Neural cell (in vitro differentiated cells): Measurements from ENCODE around the gene GNPTG. TPM values are rescaled to one million over a fixed set of nuclear protein-coding genes. Genes with fewer than 3 reads are reported as not detected.

Experiments used
- H2AFZ ChIP-seq: fragments of 200-600, 300-800 bp; sonication (generic), shearing (Covaris generic); 2 replicates; pipeline ENCODE4 v1.6.0; 2014; ENCODE audit warnings: low read depth, mild to moderate bottlenecking, antibody characterized with exemption, low read length, moderate library complexity
- H3F3A ChIP-seq: fragments of 200-600 bp; shearing (Covaris generic); 2 replicates; pipeline ENCODE4 v1.6.1; 2016; ENCODE audit warnings: mild to moderate bottlenecking, moderate library complexity, mixed read lengths, antibody characterized with exemption, low read length; ENCODE audit not compliant: insufficient read depth, poor library complexity, severe bottlenecking
- H3K27ac ChIP-seq: fragments of 200-600, 300-800 bp; sonication (generic), shearing (Covaris generic); 2 replicates; pipeline ENCODE4 v1.5.1; 2014; ENCODE audit warnings: mild to moderate bottlenecking, low read length, moderate library complexity
- H3K27me3 ChIP-seq: fragments of 300-800, 200-600 bp; sonication (generic), shearing (Covaris generic); 2 replicates; pipeline ENCODE4 v1.6.0; 2014; ENCODE audit warnings: mild to moderate bottlenecking, low read depth, low read length, moderate library complexity; ENCODE audit not compliant: insufficient read depth
- H3K36me3 ChIP-seq: fragments of 300-800, 200-600 bp; sonication (generic), shearing (Covaris generic); 2 replicates; pipeline ENCODE4 v1.5.1; 2014; ENCODE audit warnings: mild to moderate bottlenecking, antibody characterized with exemption, low read length, moderate library complexity; ENCODE audit not compliant: insufficient read depth
- H3K4me2 ChIP-seq: fragments of 300-800, 200-600 bp; sonication (generic), shearing (Covaris generic); 2 replicates; pipeline ENCODE4 v1.6.0; 2014; ENCODE audit warnings: mild to moderate bottlenecking, low read length
- H3K4me3 ChIP-seq: fragments of 300-800, 200-600 bp; sonication (generic), shearing (Covaris generic); 2 replicates; pipeline ENCODE4 v1.5.1; 2014; ENCODE audit warnings: mild to moderate bottlenecking, low read length, moderate library complexity
- H3K79me2 ChIP-seq: fragments of 200-600 bp; shearing (Covaris generic); replicated peaks from 2 replicates; pipeline ENCODE4 v1.6.0; 2014; ENCODE audit warnings: mild to moderate bottlenecking, low read length, moderate library complexity; ENCODE audit not compliant: insufficient read depth
- H3K9ac ChIP-seq: fragments of 300-800, 200-600 bp; sonication (generic), shearing (Covaris generic); 2 replicates; pipeline ENCODE4 v1.6.1; 2016; ENCODE audit warnings: mild to moderate bottlenecking, low read length, mixed read lengths
- H3K9me2 ChIP-seq: fragments of 200-600 bp; shearing (Covaris generic); 2 replicates; pipeline ENCODE4 v1.6.1; 2016; ENCODE audit warnings: mild to moderate bottlenecking, low read length, mixed read lengths; ENCODE audit not compliant: insufficient read depth
- H3K9me3 ChIP-seq: fragments of 200-600, 300-800 bp; sonication (generic), shearing (Covaris generic); 2 replicates; pipeline ENCODE4 v1.6.1; 2016; ENCODE audit warnings: mild to moderate bottlenecking, mixed run types, low read length, moderate library complexity, mixed read lengths
- H4K20me1 ChIP-seq: fragments of 200-600 bp; shearing (Covaris generic); 2 replicates; pipeline ENCODE4 v1.6.1; 2016; ENCODE audit warnings: mild to moderate bottlenecking, mixed run types; ENCODE audit not compliant: insufficient read depth
- CTCF ChIP-seq: fragments of 450-650 bp; IDR thresholded peaks from 2 replicates; pipeline ENCODE4 v1.5.1; 2014; ENCODE audit warnings: antibody characterized with exemption, mild to moderate bottlenecking, moderate library complexity; ENCODE audit not compliant: poor library complexity, severe bottlenecking
- EP300 ChIP-seq: fragments of 450-650 bp; conservative IDR thresholded peaks from 2 replicates; pipeline ENCODE4 v1.6.1; 2014; ENCODE audit warnings: antibody characterized with exemption, mild to moderate bottlenecking, moderate library complexity; ENCODE audit not compliant: poor library complexity, severe bottlenecking
- EZH2 ChIP-seq: fragments of 200-600, 300-800 bp; shearing (Covaris generic), sonication (generic); IDR thresholded peaks from 2 replicates; pipeline ENCODE4 v1.6.1; 2014; ENCODE audit warnings: antibody characterized with exemption, low read length, borderline replicate concordance, mild to moderate bottlenecking; ENCODE audit not compliant: insufficient read depth, poor library complexity, severe bottlenecking
- MXI1 ChIP-seq: fragments of 450-650 bp; conservative IDR thresholded peaks from 2 replicates; pipeline ENCODE4 v1.6.1; 2014; ENCODE audit warnings: antibody characterized with exemption, mild to moderate bottlenecking; ENCODE audit not compliant: poor library complexity, severe bottlenecking
- POLR2AphosphoS5 ChIP-seq: IDR thresholded peaks from 2 replicates; pipeline ENCODE4 v1.6.1; 2012
- RAD21 ChIP-seq: fragments of 450-650 bp; conservative IDR thresholded peaks from 2 replicates; pipeline ENCODE4 v1.6.1; 2014; ENCODE audit warnings: antibody characterized with exemption, mild to moderate bottlenecking, moderate library complexity
- SMC3 ChIP-seq: fragments of 450-650 bp; conservative IDR thresholded peaks from 2 replicates; pipeline ENCODE4 v1.6.1; 2014; ENCODE audit warnings: antibody characterized with exemption, mild to moderate bottlenecking, moderate library complexity; ENCODE audit not compliant: poor library complexity
- TAF1 ChIP-seq: IDR thresholded peaks from 2 replicates; pipeline ENCODE4 v1.6.1; 2012; ENCODE audit warnings: low read depth
- polyA plus RNA-seq: library from polyadenylated mRNA; depleted of rRNA; stranded (reverse); fragments of >200 nt; gene quantifications from 2 replicates; pipeline ENCODE4 v1.2.3, GENCODE V29; 2014
- TF ChIP-seq, protein P1 (sequence below): IDR thresholded peaks from 2 replicates; pipeline ENCODE4 v1.6.1; 2012; ENCODE audit warnings: borderline replicate concordance

GNPTG gene
- polyA plus RNA-seq, 1 donor from 2014 or later: 90.5 TPM

GRCh38 chr16:1326391-1326790 lies 25.3 kb upstream of the GNPTG start:
- no peak for TF ChIP-seq RAD21
- TF ChIP-seq EZH2: no peak
- TF ChIP-seq SMC3: no peak
- no peak for TF ChIP-seq EP300
- TF ChIP-seq, protein P1, sequence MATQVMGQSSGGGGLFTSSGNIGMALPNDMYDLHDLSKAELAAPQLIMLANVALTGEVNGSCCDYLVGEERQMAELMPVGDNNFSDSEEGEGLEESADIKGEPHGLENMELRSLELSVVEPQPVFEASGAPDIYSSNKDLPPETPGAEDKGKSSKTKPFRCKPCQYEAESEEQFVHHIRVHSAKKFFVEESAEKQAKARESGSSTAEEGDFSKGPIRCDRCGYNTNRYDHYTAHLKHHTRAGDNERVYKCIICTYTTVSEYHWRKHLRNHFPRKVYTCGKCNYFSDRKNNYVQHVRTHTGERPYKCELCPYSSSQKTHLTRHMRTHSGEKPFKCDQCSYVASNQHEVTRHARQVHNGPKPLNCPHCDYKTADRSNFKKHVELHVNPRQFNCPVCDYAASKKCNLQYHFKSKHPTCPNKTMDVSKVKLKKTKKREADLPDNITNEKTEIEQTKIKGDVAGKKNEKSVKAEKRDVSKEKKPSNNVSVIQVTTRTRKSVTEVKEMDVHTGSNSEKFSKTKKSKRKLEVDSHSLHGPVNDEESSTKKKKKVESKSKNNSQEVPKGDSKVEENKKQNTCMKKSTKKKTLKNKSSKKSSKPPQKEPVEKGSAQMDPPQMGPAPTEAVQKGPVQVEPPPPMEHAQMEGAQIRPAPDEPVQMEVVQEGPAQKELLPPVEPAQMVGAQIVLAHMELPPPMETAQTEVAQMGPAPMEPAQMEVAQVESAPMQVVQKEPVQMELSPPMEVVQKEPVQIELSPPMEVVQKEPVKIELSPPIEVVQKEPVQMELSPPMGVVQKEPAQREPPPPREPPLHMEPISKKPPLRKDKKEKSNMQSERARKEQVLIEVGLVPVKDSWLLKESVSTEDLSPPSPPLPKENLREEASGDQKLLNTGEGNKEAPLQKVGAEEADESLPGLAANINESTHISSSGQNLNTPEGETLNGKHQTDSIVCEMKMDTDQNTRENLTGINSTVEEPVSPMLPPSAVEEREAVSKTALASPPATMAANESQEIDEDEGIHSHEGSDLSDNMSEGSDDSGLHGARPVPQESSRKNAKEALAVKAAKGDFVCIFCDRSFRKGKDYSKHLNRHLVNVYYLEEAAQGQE: no peak
- no peak for TF ChIP-seq CTCF
- TF ChIP-seq POLR2AphosphoS5: no peak
- no peak for TF ChIP-seq MXI1
- no peak for TF ChIP-seq TAF1
- Histone ChIP-seq H3F3A (no peaks in the 10 kb centered on the region), H4K20me1 (no peaks in the 10 kb centered on the region), H3K9ac (no peak overlapping the region), H3K27ac (no peak overlapping the region), H3K36me3 (no peaks in the 10 kb centered on the region), H2AFZ (no peak overlapping the region), H3K4me2 (no peak overlapping the region), H3K9me2 (no peaks in the 10 kb centered on the region), H3K27me3 (peaks cover 3% of the 10 kb centered on the region), H3K4me3 (no peak overlapping the region), H3K9me3 (no peaks in the 10 kb centered on the region), H3K79me2 (no peaks in the 10 kb centered on the region)

DNA sequence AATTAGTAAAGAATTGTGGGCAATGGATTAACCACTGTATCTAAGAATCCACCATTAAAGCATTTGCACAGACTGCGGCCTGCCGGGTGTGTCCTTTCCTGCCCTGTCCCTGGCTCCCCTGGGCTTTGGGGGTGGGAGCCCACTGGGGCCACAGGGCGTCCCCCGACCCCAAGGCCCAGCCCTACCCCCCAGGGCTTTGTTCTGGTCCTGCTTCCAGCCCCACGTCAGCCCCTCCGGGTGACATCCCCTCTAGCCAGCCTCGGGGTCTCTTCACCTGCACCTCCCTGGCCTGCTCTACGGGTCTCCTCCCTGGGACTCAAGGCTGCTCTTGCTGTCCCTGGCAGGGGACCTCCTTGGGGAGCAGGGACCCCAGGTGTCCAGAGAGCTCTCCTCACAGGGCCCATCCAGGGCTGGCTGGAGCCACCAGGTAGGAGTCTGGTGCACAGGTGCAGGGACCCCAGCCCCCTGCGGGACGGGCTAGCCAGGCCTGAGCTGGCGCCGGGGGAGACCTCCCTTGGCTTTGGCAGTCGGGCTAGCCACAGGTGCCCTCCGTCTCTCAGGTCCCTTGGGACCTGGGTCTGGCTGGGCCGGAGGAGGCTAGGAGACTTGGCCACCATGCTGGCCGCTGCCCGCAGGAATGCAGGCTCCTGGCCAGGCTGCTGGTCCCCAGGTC lies 24.6 kb upstream of the GNPTG start:
- no peaks in the 10 kb centered on the region for H3K79me2 ChIP-seq
- H3K27me3 ChIP-seq: peaks cover 10% of the 10 kb centered on the region
- H3K9ac ChIP-seq: no peak overlapping the region
- no peak overlapping the region for H2AFZ ChIP-seq
- H3K36me3 ChIP-seq: no peaks in the 10 kb centered on the region
- no peak overlapping the region for H3K4me2 ChIP-seq
- no peaks in the 10 kb centered on the region for H3F3A ChIP-seq
- no peaks in the 10 kb centered on the region for H3K9me2 ChIP-seq
- TF ChIP-seq MXI1 (no peak), CTCF (no peak), EP300 (no peak), TAF1 (no peak), EZH2 (no peak), RAD21 (no peak), SMC3 (no peak), POLR2AphosphoS5 (no peak)
- TF ChIP-seq, protein P1: no peak
- no peaks in the 10 kb centered on the region for H3K9me3 ChIP-seq
- no peaks in the 10 kb centered on the region for H4K20me1 ChIP-seq
- H3K27ac ChIP-seq: no peak overlapping the region
- H3K4me3 ChIP-seq: no peak overlapping the region
